Measurements from ENCODE around the gene RPTN.

Gene RPTN

DNA sequence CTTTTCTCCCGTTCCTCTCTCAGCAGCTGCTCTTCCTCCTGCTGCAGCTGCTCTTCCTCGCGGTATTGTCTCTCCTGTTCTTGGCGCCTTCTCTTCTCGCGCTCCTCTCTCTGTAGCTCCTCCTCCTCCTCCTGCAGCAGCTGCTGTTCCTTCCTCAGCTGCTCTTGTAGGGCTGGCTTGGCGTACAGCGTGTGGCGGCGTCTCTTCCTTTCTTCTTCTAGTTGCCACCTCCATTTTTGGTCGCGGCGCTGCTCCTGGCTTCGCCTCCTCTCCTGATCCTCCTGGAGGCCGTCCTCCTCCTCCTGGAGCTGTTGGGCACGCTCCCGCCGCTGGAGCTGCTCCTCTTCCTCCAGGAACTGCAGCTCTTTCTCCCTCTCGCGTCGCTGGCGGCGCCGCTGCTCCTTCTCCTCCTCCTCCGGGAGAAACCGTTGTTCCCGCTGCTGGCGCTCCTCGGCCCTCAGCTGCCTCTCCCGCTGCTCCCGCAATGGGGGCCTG is 48.6 kb downstream of the RPTN start:
- DNase-seq, result peak; percentile 41

- no peak for DNase-seq
Measured at GRCh38 chr1:152109998-152110294, 49.1 kb downstream of the RPTN start.

- no peak for DNase-seq
Measured at GRCh38 chr1:152109231-152109997, 49.6 kb downstream of the RPTN start.

GRCh38 chr1:152108882-152109222 is 50.2 kb downstream of the RPTN start:
- DNase-seq, result no peak

DNA sequence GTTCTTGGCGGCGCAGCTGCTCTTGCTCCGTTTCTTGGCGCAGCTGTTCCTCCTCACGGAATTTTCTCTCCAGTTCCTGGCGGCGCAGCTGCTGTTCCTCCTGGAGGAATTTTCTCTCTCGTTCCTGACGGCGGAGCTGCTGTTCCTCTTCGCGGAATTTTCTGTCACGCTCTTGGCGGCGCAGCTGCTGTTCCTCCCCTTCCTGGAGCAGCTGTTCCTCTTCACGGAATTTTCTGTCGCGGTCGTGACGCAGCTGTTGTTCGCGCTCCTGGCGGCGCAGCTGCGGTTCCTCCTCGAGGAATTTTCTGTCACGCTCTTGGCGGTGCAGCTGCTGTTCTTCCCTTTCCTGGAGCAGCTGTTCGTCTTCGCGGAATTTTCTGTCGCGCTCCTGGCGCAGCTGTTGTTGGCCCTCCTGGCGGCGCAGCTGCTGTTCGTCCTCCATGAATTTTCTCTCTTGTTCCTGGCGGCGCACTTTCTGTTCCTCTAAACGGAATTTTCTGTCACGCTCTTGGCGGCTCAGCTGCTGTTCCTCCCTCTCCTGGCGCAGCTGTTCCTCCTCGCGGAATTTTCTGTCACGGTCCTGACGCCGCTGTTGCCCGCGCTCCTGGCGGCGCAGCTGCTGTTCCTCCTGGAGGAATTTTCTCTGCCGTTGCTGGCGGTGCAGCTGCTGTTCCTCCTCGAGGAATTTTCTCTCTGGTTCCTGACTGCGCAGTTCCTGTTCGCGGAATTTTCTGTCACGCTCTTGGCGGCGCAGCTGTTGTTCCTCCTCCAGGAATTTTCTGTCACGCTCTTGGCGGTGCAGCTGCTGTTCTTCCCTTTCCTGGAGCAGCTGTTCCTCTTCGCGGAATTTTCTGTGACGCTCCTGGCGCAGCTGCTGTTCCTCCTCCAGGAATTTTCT is 50.8 kb downstream of the RPTN start:
- DNase-seq, result no peak

GRCh38 chr1:152107031-152107983 is 51.7 kb downstream of the RPTN start:
- DNase-seq, result no peak

GRCh38 chr1:152104854-152105253 is 54.2 kb downstream of the RPTN start:
- DNase-seq, result no peak
